ENCODE measurements around the gene KLF3.

Gene KLF3

GRCh38 chr4:38686682-38687081, 22.7 kb downstream of the KLF3 start:
- H3K27ac ChIP-seq (ENCODE audit: low read depth, low read length), result no peak overlapping the region
- H3K36me3 ChIP-seq (ENCODE audit: control insufficient read depth, insufficient read depth, low read length), result peaks cover 44% of the 10 kb centered on the region
- no peak overlapping the region for H3K9ac ChIP-seq (ENCODE audit: low read length)
- H3K4me3 ChIP-seq (ENCODE audit: low read depth, low read length), result no peak overlapping the region
- H3K9me3 ChIP-seq (ENCODE audit: control insufficient read depth, insufficient read depth, low read depth, low read length), result no peaks in the 10 kb centered on the region
- H3K27me3 ChIP-seq (ENCODE audit: control insufficient read depth, insufficient read depth, low read length), result no peaks in the 10 kb centered on the region
- H3K4me1 ChIP-seq (ENCODE audit: control insufficient read depth, insufficient read depth, low read length), result no peaks in the 10 kb centered on the region

DNA sequence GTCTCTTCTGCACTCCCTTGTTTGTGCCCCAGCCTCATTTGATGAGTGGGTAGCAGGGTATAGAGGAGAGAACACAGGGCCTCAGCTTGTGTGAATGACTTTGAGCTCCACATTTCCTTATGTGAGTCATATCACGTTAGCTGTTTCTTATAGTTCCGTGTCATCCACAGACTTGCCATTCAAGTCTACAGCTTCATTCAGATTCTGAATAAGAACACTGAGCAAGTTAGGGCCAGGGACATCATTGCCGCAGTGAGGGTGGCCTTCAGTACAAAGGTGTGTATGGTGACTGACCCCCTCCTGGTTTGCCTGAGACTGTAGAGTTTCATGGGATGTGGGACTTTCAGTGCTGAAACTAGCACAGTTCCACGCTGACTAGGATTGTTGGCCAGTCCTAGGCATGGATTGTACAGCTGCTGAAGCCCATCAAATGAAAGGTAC, 23.6 kb downstream of the KLF3 start:
- H3K9me3 ChIP-seq (ENCODE audit: control insufficient read depth, insufficient read depth, low read depth, low read length), result no peaks in the 10 kb centered on the region
- H3K36me3 ChIP-seq (ENCODE audit: control insufficient read depth, insufficient read depth, low read length), result peaks cover 50% of the 10 kb centered on the region
- no peak overlapping the region for H3K27ac ChIP-seq (ENCODE audit: low read depth, low read length)

GRCh38 chr4:38688676-38689355, 24.8 kb downstream of the KLF3 start:
- Histone ChIP-seq H3K4me1 (ENCODE audit: control insufficient read depth, insufficient read depth, low read length) (no peaks in the 10 kb centered on the region), H3K9me3 (ENCODE audit: control insufficient read depth, insufficient read depth, low read depth, low read length) (no peaks in the 10 kb centered on the region), H3K36me3 (ENCODE audit: control insufficient read depth, insufficient read depth, low read length) (peaks cover 54% of the 10 kb centered on the region), H3K9ac (ENCODE audit: low read length) (no peak overlapping the region), H3K27me3 (ENCODE audit: control insufficient read depth, insufficient read depth, low read length) (no peaks in the 10 kb centered on the region), H3K4me3 (ENCODE audit: low read depth, low read length) (no peak overlapping the region), H3K27ac (ENCODE audit: low read depth, low read length) (no peak overlapping the region)

More for the DNA sequence above, 23.6 kb downstream of the KLF3 start:
- Histone ChIP-seq H3K4me1 (ENCODE audit: control insufficient read depth, insufficient read depth, low read length) (no peaks in the 10 kb centered on the region), H3K27me3 (ENCODE audit: control insufficient read depth, insufficient read depth, low read length) (no peaks in the 10 kb centered on the region), H3K9ac (ENCODE audit: low read length) (no peak overlapping the region), H3K4me3 (ENCODE audit: low read depth, low read length) (no peak overlapping the region)

DNA sequence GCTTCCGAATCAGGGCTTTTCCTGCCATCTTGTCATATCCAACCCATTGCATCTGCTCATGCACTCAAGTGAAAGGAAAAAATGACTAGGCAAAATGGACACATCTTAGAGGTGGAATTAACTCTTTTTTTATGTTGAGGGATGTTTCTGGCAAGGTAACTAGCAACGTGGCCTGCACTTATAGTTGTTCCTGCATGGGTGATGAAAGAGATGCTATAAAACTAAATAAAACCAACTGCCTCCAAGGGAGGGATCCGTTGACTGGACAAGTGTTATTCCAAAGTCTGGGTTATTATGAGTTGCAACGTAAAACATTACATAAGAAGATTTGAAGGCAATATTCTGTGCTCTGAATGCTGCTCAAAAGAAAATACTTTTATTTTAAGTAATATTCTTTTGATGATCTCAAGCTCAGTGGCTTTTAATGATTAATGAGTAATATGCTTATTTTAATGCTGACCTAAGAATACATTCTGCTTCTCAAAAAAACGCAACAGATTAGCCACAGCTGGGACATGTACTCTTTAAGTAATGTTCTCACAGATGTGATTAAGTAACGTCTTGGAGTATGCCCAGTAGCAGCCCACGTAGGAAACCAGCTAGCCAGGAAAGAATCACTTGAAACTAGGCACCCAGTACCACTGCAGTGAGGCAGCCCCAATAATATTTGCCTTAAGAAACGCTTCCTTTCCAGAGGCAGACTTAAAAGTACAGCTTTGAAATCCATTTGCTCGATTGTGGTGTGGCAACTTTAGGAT, 27.4 kb downstream of the KLF3 start:
- Histone ChIP-seq H3K36me3 (ENCODE audit: control insufficient read depth, insufficient read depth, low read length) (peaks cover 70% of the 10 kb centered on the region), H3K9me3 (ENCODE audit: control insufficient read depth, insufficient read depth, low read depth, low read length) (no peaks in the 10 kb centered on the region), H3K4me1 (ENCODE audit: control insufficient read depth, insufficient read depth, low read length) (peaks cover 13% of the 10 kb centered on the region), H3K27me3 (ENCODE audit: control insufficient read depth, insufficient read depth, low read length) (no peaks in the 10 kb centered on the region), H3K4me3 (ENCODE audit: low read depth, low read length) (no peak overlapping the region), H3K27ac (ENCODE audit: low read depth, low read length) (no peak overlapping the region), H3K9ac (ENCODE audit: low read length) (no peak overlapping the region)

- H3K9me3 ChIP-seq (ENCODE audit: control insufficient read depth, insufficient read depth, low read depth, low read length), result no peaks in the 10 kb centered on the region
- peaks cover 79% of the 10 kb centered on the region for H3K36me3 ChIP-seq (ENCODE audit: control insufficient read depth, insufficient read depth, low read length)
- peaks cover 13% of the 10 kb centered on the region for H3K4me1 ChIP-seq (ENCODE audit: control insufficient read depth, insufficient read depth, low read length)
- no peak overlapping the region for H3K9ac ChIP-seq (ENCODE audit: low read length)
- H3K27me3 ChIP-seq (ENCODE audit: control insufficient read depth, insufficient read depth, low read length), result no peaks in the 10 kb centered on the region
- no peak overlapping the region for H3K4me3 ChIP-seq (ENCODE audit: low read depth, low read length)
- no peak overlapping the region for H3K27ac ChIP-seq (ENCODE audit: low read depth, low read length)
Observed at GRCh38 chr4:38692421-38692820, 28.4 kb downstream of the KLF3 start.

DNA sequence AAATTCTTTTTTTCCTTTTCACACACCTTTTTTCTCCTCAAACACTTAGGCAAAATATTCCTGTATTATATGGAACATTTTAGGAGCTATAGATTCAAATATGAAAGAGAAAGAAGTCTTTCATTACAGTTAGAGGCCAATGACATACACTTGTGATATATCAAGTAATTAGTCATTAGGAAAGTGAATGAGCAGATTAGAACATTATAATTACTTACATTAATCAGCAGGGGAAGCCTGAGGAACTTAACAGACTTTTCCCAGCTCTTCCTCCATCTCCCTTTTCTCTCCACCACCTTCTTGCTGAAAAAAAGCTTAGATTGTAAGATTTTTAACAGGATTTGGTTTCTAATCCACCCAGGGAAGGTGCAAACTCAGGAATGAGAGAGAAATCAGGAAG, 29.6 kb downstream of the KLF3 start:
- Histone ChIP-seq H3K4me1 (ENCODE audit: control insufficient read depth, insufficient read depth, low read length) (peaks cover 13% of the 10 kb centered on the region), H3K27ac (ENCODE audit: low read depth, low read length) (no peak overlapping the region), H3K36me3 (ENCODE audit: control insufficient read depth, insufficient read depth, low read length) (peaks cover 76% of the 10 kb centered on the region), H3K9me3 (ENCODE audit: control insufficient read depth, insufficient read depth, low read depth, low read length) (no peaks in the 10 kb centered on the region), H3K9ac (ENCODE audit: low read length) (no peak overlapping the region), H3K4me3 (ENCODE audit: low read depth, low read length) (no peak overlapping the region), H3K27me3 (ENCODE audit: control insufficient read depth, insufficient read depth, low read length) (no peaks in the 10 kb centered on the region)

DNA sequence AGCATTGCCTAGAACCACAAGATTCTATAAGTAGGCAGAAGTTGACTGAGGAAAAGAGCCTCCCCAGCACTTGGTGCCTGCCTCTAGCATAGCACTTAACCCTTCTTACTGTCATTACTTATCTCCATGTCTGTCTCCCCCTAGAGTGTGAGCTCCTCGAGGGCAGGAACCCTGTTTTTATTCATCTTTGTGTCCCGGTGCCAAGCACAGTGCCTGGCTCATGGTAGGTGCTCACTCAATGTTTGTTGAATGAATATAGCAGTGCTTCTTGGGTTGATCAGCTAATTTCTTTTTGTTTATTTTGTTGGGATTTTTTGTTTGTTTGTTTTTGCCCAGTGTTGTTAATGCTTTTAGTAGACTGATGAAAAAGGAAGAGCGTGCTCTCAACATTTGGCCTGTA, 30.3 kb downstream of the KLF3 start:
- no peaks in the 10 kb centered on the region for H3K9me3 ChIP-seq (ENCODE audit: control insufficient read depth, insufficient read depth, low read depth, low read length)
- peaks cover 15% of the 10 kb centered on the region for H3K4me1 ChIP-seq (ENCODE audit: control insufficient read depth, insufficient read depth, low read length)
- no peak overlapping the region for H3K9ac ChIP-seq (ENCODE audit: low read length)
- H3K4me3 ChIP-seq (ENCODE audit: low read depth, low read length), result no peak overlapping the region
- no peak overlapping the region for H3K27ac ChIP-seq (ENCODE audit: low read depth, low read length)
- H3K27me3 ChIP-seq (ENCODE audit: control insufficient read depth, insufficient read depth, low read length), result no peaks in the 10 kb centered on the region
- H3K36me3 ChIP-seq (ENCODE audit: control insufficient read depth, insufficient read depth, low read length), result peaks cover 70% of the 10 kb centered on the region

- Histone ChIP-seq H3K27me3 (ENCODE audit: control insufficient read depth, insufficient read depth, low read length) (no peaks in the 10 kb centered on the region), H3K9me3 (ENCODE audit: control insufficient read depth, insufficient read depth, low read depth, low read length) (no peaks in the 10 kb centered on the region), H3K36me3 (ENCODE audit: control insufficient read depth, insufficient read depth, low read length) (peaks cover 55% of the 10 kb centered on the region), H3K4me3 (ENCODE audit: low read depth, low read length) (no peak overlapping the region), H3K9ac (ENCODE audit: low read length) (no peak overlapping the region), H3K4me1 (ENCODE audit: control insufficient read depth, insufficient read depth, low read length) (peaks cover 29% of the 10 kb centered on the region), H3K27ac (ENCODE audit: low read depth, low read length) (no peak overlapping the region)
Observed at GRCh38 chr4:38695809-38696208, 31.8 kb downstream of the KLF3 start.

GRCh38 chr4:38696697-38697096, 32.7 kb downstream of the KLF3 start:
- Histone ChIP-seq H3K27me3 (ENCODE audit: control insufficient read depth, insufficient read depth, low read length) (no peaks in the 10 kb centered on the region), H3K9me3 (ENCODE audit: control insufficient read depth, insufficient read depth, low read depth, low read length) (no peaks in the 10 kb centered on the region), H3K36me3 (ENCODE audit: control insufficient read depth, insufficient read depth, low read length) (peaks cover 46% of the 10 kb centered on the region), H3K27ac (ENCODE audit: low read depth, low read length) (no peak overlapping the region), H3K9ac (ENCODE audit: low read length) (no peak overlapping the region), H3K4me1 (ENCODE audit: control insufficient read depth, insufficient read depth, low read length) (peaks cover 38% of the 10 kb centered on the region), H3K4me3 (ENCODE audit: low read depth, low read length) (no peak overlapping the region)

GRCh38 chr4:38698176-38698575, 34.2 kb downstream of the KLF3 start:
- no peak overlapping the region for H3K27ac ChIP-seq (ENCODE audit: low read depth, low read length)
- no peaks in the 10 kb centered on the region for H3K27me3 ChIP-seq (ENCODE audit: control insufficient read depth, insufficient read depth, low read length)
- no peaks in the 10 kb centered on the region for H3K9me3 ChIP-seq (ENCODE audit: control insufficient read depth, insufficient read depth, low read depth, low read length)
- no peak overlapping the region for H3K9ac ChIP-seq (ENCODE audit: low read length)
- peaks cover 38% of the 10 kb centered on the region for H3K36me3 ChIP-seq (ENCODE audit: control insufficient read depth, insufficient read depth, low read length)
- H3K4me3 ChIP-seq (ENCODE audit: low read depth, low read length), result no peak overlapping the region
- H3K4me1 ChIP-seq (ENCODE audit: control insufficient read depth, insufficient read depth, low read length), result peaks cover 46% of the 10 kb centered on the region

DNA sequence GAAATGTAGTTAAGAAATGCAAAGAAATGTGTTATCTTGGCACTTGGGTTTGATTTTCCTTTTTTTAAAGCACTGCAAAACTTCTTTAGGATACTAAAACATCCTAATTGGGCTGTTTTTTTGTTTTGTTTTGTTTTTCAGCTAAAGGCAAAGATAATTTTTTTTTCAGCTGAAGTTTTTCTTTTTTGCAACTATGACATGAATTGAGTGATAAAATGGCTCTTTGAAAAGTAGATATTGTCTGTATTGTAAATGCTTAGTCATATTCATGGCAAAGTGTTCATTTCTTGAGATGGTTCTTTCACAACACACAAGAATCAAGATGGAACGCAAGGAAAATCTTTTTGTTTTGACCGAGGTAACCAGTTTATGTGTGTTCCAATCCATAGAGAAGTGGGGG, 35.1 kb downstream of the KLF3 start:
- H3K9ac ChIP-seq (ENCODE audit: low read length), result no peak overlapping the region
- no peaks in the 10 kb centered on the region for H3K27me3 ChIP-seq (ENCODE audit: control insufficient read depth, insufficient read depth, low read length)
- peaks cover 49% of the 10 kb centered on the region for H3K4me1 ChIP-seq (ENCODE audit: control insufficient read depth, insufficient read depth, low read length)
- peaks cover 31% of the 10 kb centered on the region for H3K36me3 ChIP-seq (ENCODE audit: control insufficient read depth, insufficient read depth, low read length)
- no peak overlapping the region for H3K4me3 ChIP-seq (ENCODE audit: low read depth, low read length)
- no peaks in the 10 kb centered on the region for H3K9me3 ChIP-seq (ENCODE audit: control insufficient read depth, insufficient read depth, low read depth, low read length)
- no peak overlapping the region; the same call in 1 of the 2 replicates for H3K27ac ChIP-seq (ENCODE audit: low read depth, low read length)

Measured in HUES6 (cell line).